RWPE2 (cell line): ENCODE measurements around the gene MYO1H.
A peak's percentile ranks its signal among the peaks of the same experiment; 100 is the strongest.
"Not testable (repeated sequence)": the region's sequence is repeated elsewhere in the genome, so short reads cannot be mapped to it uniquely, and the experiment has no call there.

Experiments
- ATAC-seq: fragments of 200-7000 bp; cut with Tn5 transposase; 3 replicates; pipeline ENCODE4 v1.9.1; 2021; ENCODE audit warnings: low read depth
- DNase-seq: peaks from one replicate; pipeline ENCODE4 v3.0.0-alpha.2; 2020; ENCODE audit warnings: low spot score
- H3K27ac ChIP-seq: fragments of 450-650 bp; 2 replicates; pipeline ENCODE4 v1.5.1; 2017; ENCODE audit warnings: mild to moderate bottlenecking; ENCODE audit not compliant: poor library complexity, severe bottlenecking
- H3K27me3 ChIP-seq: fragments of 250-450 bp; sonication (Bioruptor Pico); 2 replicates; pipeline ENCODE4 v1.5.1; 2021; ENCODE audit warnings: mild to moderate bottlenecking, moderate library complexity; ENCODE audit not compliant: insufficient read depth, poor library complexity, severe bottlenecking
- H3K36me3 ChIP-seq: fragments of 250-450 bp; sonication (Bioruptor Pico); 2 replicates; pipeline ENCODE4 v1.5.1; 2020; ENCODE audit warnings: low read depth, mild to moderate bottlenecking, moderate library complexity
- H3K4me1 ChIP-seq: fragments of 250-450 bp; sonication (Bioruptor Pico); 2 replicates; pipeline ENCODE4 v1.5.1; 2021; ENCODE audit warnings: mild to moderate bottlenecking, moderate library complexity; ENCODE audit not compliant: insufficient read depth, poor library complexity, severe bottlenecking
- H3K4me3 ChIP-seq: fragments of 250-450 bp; sonication (Bioruptor Pico); 2 replicates; pipeline ENCODE4 v1.5.1; 2021; ENCODE audit warnings: mild to moderate bottlenecking, moderate library complexity; ENCODE audit not compliant: severe bottlenecking
- H3K9me3 ChIP-seq: fragments of 250-450 bp; sonication (Bioruptor Pico); 2 replicates; pipeline ENCODE4 v1.5.1; 2021; ENCODE audit warnings: mild to moderate bottlenecking, moderate library complexity; ENCODE audit not compliant: severe bottlenecking
- TF ChIP-seq, protein P1 (sequence below): fragments of 450-650 bp; IDR thresholded peaks from one replicate; pipeline ENCODE4 v1.5.1; 2017; ENCODE audit warnings: mild to moderate bottlenecking, moderate library complexity; ENCODE audit not compliant: poor library complexity, severe bottlenecking

MYO1H gene

DNA sequence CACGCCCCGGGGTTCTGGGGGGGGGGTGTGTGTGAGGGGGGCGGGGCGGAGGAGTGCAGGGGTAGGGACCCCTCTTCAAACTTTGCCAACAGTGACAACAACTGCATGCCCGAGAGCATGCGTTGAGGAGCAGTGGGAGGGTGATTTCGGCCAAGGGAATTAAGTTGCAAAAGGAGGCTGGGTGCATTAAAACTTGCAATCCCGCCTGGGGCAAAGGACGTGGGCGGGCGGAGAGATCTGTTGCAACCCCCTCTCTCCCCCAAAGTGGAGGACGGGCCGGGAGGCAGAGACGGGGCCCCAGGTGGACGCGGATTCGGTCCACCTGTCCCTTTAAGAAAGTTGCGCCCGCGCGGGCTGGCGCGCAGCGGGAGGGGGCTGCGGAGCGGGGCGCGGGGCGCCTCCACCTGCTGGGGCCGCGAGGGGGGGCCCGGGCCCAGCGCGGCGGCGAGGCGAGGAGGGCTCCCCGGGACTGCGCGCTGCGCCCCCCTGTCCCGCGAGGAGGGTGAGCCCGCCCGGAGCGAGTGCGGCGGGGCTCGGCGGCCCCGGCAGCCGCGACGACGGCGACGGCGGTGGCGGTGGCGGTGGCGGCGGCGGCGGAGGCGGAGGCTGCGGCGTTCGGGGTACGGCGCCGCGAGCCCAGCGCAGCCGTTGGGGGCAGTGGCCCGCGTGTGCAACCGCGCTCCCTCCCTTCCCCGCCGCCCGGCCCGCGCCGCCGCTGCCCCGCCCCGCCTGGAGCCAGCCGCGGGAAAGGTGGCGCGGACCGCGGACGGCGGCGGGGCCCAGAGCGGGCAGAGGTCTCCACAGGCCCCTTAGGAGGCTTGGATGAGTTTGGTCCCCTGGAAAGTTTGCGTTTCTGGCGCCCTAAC lies 38.1 kb upstream of the MYO1H start:
- ATAC-seq (peak; percentile 43; the same call in 1 of the 3 replicates), DNase-seq (no peak)
- Histone ChIP-seq H3K4me1 (no peaks in the 10 kb centered on the region), H3K36me3 (no peaks in the 10 kb centered on the region), H3K9me3 (no peaks in the 10 kb centered on the region), H3K4me3 (peak overlapping the region; percentile 37), H3K27me3 (peaks cover 73% of the 10 kb centered on the region), H3K27ac (no peak overlapping the region)
- TF ChIP-seq, protein P1, sequence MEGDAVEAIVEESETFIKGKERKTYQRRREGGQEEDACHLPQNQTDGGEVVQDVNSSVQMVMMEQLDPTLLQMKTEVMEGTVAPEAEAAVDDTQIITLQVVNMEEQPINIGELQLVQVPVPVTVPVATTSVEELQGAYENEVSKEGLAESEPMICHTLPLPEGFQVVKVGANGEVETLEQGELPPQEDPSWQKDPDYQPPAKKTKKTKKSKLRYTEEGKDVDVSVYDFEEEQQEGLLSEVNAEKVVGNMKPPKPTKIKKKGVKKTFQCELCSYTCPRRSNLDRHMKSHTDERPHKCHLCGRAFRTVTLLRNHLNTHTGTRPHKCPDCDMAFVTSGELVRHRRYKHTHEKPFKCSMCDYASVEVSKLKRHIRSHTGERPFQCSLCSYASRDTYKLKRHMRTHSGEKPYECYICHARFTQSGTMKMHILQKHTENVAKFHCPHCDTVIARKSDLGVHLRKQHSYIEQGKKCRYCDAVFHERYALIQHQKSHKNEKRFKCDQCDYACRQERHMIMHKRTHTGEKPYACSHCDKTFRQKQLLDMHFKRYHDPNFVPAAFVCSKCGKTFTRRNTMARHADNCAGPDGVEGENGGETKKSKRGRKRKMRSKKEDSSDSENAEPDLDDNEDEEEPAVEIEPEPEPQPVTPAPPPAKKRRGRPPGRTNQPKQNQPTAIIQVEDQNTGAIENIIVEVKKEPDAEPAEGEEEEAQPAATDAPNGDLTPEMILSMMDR: no peak

DNA sequence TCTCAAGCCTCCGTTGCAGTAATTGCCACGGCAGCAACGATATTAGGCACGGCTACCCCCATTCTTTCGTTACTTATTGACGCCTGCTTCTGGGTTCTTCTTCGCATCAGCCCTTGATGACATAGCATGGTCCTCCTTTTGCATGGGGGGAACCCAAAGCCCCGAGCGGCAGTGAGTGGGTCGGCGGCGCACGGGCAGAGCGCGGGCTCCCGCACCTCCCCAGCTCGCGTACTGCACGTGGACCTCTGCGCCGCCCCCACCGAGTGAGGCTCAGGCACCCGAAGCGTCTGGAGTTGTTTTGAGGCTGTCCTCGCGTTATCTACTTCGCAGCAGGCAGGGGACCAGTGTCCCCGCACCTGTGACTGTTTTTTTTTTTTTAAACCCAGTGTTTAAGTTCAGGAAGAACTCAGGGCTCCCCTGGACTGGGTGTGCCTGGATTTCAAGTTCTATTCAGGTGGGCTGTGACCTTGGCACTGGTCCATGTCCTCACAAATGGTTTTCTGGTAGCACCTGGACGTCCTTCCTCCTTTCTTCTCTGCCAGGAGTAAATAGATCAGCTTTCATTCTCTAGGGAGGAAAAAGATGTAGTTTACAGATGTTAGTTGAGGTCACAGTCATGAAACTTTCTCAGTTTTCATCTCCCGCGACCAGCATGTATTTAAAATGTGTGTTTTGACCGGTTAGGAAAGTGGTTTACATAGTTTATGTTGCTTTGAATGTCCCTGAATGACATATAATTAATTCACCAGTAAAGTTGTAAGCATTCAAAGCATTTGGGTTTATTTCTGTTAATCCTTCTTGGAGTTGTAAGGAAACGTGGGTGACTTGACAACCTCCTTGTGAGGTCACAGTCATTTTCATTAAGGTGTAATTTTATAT lies 37.2 kb upstream of the MYO1H start:
- DNase-seq: no peak
- Histone ChIP-seq H3K4me3 (peak overlapping the region; percentile 37), H3K4me1 (no peaks in the 10 kb centered on the region), H3K27ac (no peak overlapping the region), H3K9me3 (no peaks in the 10 kb centered on the region), H3K36me3 (no peaks in the 10 kb centered on the region), H3K27me3 (peaks cover 78% of the 10 kb centered on the region)
- TF ChIP-seq, protein P1: no peak
- peak; percentile 38; the same call in 1 of the 3 replicates for ATAC-seq

DNA sequence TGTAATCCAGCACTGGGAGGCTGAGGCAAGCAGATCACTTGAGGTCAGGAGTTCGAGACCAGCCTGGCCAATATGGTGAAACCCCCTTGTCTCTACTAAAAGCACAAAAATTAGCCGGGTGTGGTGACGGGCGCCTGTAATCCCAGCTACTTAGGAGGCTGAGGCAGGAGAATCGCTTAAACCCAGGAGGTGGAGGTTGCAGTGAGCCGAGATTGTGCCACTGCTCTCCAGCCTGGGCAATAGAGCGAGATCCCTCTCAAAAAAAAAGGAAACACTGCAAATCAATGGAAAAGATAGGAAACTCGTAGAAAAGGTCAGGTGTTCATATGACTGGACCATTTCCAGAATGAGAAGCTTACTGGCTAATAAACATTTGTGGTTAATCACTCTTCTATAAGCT lies 26.4 kb upstream of the MYO1H start:
- H3K4me3 ChIP-seq, H3K9me3 ChIP-seq, H3K36me3 ChIP-seq, H3K4me1 ChIP-seq, ATAC-seq, H3K27ac ChIP-seq, DNase-seq: not testable (repeated sequence)
- peaks cover 23% of the 10 kb centered on the region for H3K27me3 ChIP-seq

DNA sequence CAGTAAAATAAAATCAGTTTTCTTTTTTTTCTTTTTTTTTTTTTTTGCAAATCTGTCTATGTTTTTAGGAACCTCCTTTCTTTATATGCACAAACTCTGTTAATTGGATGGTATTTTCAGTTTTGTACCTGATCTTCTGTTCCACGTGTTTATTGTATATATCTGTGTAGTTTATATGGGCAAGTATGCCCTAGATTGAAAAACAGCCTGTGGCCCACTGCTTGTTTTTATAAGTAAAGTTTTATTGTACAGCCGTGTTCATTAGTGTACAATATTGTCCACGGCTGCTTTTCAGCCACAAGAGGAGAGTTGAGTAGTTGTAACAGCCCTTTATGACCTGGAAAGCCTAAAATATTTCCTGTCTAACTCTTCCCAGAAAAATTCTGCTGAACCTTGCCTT lies 18.7 kb upstream of the MYO1H start:
- Histone ChIP-seq H3K9me3 (no peaks in the 10 kb centered on the region), H3K27me3 (peaks cover 3% of the 10 kb centered on the region), H3K4me1 (no peaks in the 10 kb centered on the region), H3K27ac (no peak overlapping the region), H3K4me3 (no peak overlapping the region), H3K36me3 (no peaks in the 10 kb centered on the region)
- ATAC-seq (no peak), DNase-seq (no peak)
- TF ChIP-seq, protein P1: no peak

DNA sequence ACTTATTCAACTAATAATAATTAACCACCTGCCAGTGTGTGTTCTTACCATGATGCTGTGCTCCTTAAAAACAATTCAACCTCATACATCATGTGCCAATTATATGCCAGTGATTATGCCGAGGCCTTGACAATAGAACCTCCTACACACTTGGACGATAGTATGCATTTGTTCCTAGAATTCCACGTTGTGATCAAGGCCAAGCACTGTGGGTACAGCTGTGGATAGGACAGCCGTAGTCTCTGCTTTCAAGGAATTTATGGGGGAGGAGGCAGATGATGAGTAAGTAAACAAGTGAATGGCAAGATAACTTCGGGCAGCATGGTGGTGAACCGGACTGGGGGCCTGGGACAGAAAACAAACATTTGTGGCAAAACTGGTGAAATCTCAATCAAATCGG lies 18.0 kb upstream of the MYO1H start:
- Histone ChIP-seq H3K36me3 (no peaks in the 10 kb centered on the region), H3K27me3 (peaks cover 3% of the 10 kb centered on the region), H3K4me1 (no peaks in the 10 kb centered on the region), H3K4me3 (no peak overlapping the region), H3K9me3 (no peaks in the 10 kb centered on the region), H3K27ac (no peak overlapping the region)
- DNase-seq (no peak), ATAC-seq (no peak)
- TF ChIP-seq, protein P1: no peak
